Lung (tissue), 12 donors: Measurements from ENCODE around the gene ARGFX. TPM values are rescaled to one million over a fixed set of nuclear protein-coding genes. Genes with fewer than 3 reads are reported as not detected.
A peak's percentile ranks its signal among the peaks of the same experiment; 100 is the strongest.

Experiments
- ATAC-seq: fragments of 200-7000 bp; cut with Tn5 transposase; one replicate; pipeline ENCODE4 v1.9.1; 2020; ENCODE audit warnings: moderate number of reproducible peaks; ENCODE audit not compliant: insufficient read depth, low FRiP score
- DNase-seq, 3 donors: peaks; one replicate each; pipeline ENCODE4 v3.0.0-alpha.2; 2013 to 2017
- H3K27ac ChIP-seq, 2 donors: one replicate each; pipeline ENCODE4 v1.5.1; 2013; ENCODE audit warnings: mild to moderate bottlenecking in 2 of 2, moderate library complexity in 2 of 2, control low read depth in 1 of 2, inconsistent platforms in 1 of 2, low read depth in 1 of 2, low read length in 1 of 2
- H3K27me3 ChIP-seq, 3 donors: one replicate each; pipeline ENCODE4 v1.5.1; 2013; ENCODE audit warnings: low read length in 2 of 3; ENCODE audit not compliant: control insufficient read depth in 3 of 3, insufficient read depth in 3 of 3
- H3K36me3 ChIP-seq, 4 donors: one replicate each; pipeline ENCODE4 v1.5.1; 2013; ENCODE audit warnings: low read length in 4 of 4, mild to moderate bottlenecking in 1 of 4, moderate library complexity in 1 of 4; ENCODE audit not compliant: control insufficient read depth in 4 of 4, insufficient read depth in 4 of 4
- H3K4me1 ChIP-seq, 5 donors: one replicate each; pipeline ENCODE4 v1.5.1; 2013; ENCODE audit warnings: low read length in 5 of 5, mild to moderate bottlenecking in 2 of 5, moderate library complexity in 1 of 5; ENCODE audit not compliant: control insufficient read depth in 5 of 5, insufficient read depth in 5 of 5
- H3K4me3 ChIP-seq: one replicate; pipeline ENCODE4 v1.5.1; 2013; ENCODE audit warnings: mild to moderate bottlenecking, control low read depth, moderate library complexity
- H3K9ac ChIP-seq, 2 donors: one replicate each; pipeline ENCODE4 v1.5.1; 2013; ENCODE audit warnings: low read length in 2 of 2, control low read depth in 1 of 2; ENCODE audit not compliant: insufficient read depth in 1 of 2
- H3K9me3 ChIP-seq, 4 donors: one replicate each; pipeline ENCODE4 v1.5.1; 2013; ENCODE audit warnings: low read length in 3 of 4, mild to moderate bottlenecking in 1 of 4, moderate library complexity in 1 of 4; ENCODE audit not compliant: control insufficient read depth in 4 of 4, insufficient read depth in 3 of 4
- WGBS, 2 donors: extraction: QIAGEN DNeasy Blood & Tissue Kit; methylation state at CpG; one replicate each; pipeline ENCODE4 v1.1.7; 2013; 5-methylcytosine and 5-hydroxymethylcytosine counted together
- polyA plus RNA-seq, 2 donors: library from polyadenylated mRNA; stranded (reverse); fragments of 200-250 nt; gene quantifications; one replicate each; pipeline ENCODE4 v1.2.1, GENCODE V29; 2013
- total RNA-seq, 2 donors: library from RNA; depleted of rRNA in 1 of 2; stranded (reverse); fragments of >200 nt in 1 of 2; gene quantifications; one replicate each; pipeline ENCODE4 v1.2.1, GENCODE V29; 2014 to 2021
- TF ChIP-seq, protein P1 (sequence below): IDR thresholded peaks from 2 replicates; pipeline ENCODE4 v1.5.1; 2012; ENCODE audit warnings: mild to moderate bottlenecking; ENCODE audit errors: control extremely low read depth, extremely low read depth
- donor health status: control.
- donor health status: control.
- donor health status: Bipolar disorder and iron deficiency.
- donor health status: healthy.
- donor health status: DM: yes; HTN: yes; CAD: no.

The ARGFX gene
- total and polyA plus RNA-seq, 4 donors, result not detected

DNA sequence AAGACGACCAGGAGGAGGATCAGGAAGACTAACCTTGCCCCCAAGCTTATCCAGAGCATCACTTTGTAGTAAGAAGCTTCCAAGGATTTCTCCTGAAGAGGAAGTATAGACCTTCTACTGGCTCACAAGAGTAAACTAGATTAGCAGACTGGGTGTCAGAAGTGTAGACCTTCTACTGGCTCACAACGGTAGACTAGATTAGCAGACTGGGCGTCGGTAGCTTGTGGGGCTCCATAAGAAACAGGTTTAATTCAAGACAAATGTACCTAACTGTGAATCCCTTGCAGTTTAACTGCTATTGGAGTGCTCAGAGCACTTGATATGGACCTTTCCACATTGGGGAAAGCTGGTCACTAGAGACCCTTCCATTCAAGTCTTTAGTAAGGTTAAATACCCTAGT lies 38.4 kb downstream of the ARGFX start:
- Histone ChIP-seq H3K9ac (no peak overlapping the region), H3K27me3 (no peaks in the 10 kb centered on the region), H3K27ac (peak overlapping the region in 1 of 2 donors; percentile 23), H3K4me3 (no peak overlapping the region), H3K4me1 (peaks cover 0 to 22% (median 0%) of the 10 kb centered on the region in 5 donors), H3K36me3 (no peaks in the 10 kb centered on the region), H3K9me3 (no peaks in the 10 kb centered on the region)
- DNase-seq (no peak), ATAC-seq (no peak)
- TF ChIP-seq, protein P1, sequence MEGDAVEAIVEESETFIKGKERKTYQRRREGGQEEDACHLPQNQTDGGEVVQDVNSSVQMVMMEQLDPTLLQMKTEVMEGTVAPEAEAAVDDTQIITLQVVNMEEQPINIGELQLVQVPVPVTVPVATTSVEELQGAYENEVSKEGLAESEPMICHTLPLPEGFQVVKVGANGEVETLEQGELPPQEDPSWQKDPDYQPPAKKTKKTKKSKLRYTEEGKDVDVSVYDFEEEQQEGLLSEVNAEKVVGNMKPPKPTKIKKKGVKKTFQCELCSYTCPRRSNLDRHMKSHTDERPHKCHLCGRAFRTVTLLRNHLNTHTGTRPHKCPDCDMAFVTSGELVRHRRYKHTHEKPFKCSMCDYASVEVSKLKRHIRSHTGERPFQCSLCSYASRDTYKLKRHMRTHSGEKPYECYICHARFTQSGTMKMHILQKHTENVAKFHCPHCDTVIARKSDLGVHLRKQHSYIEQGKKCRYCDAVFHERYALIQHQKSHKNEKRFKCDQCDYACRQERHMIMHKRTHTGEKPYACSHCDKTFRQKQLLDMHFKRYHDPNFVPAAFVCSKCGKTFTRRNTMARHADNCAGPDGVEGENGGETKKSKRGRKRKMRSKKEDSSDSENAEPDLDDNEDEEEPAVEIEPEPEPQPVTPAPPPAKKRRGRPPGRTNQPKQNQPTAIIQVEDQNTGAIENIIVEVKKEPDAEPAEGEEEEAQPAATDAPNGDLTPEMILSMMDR, result no peak
- WGBS, 2 donors, result 94 to 95% methylated on average over 4 of the region's 4 CpGs

Other genes starting within 250 kb of the ARGFX start
- gene POLQ, start 22.0 kb upstream of the ARGFX start, total RNA-seq, result 1 to 10 TPM in 1 of 2 donors, under 1 TPM in 1; 0.80 to 2.1 TPM
- gene POLQ, start 22.0 kb upstream of the ARGFX start, polyA plus RNA-seq, result under 1 TPM; 0.16 to 0.22 TPM
- gene FBXO40, start 25.4 kb downstream of the ARGFX start, total RNA-seq, result under 1 TPM; 0.03 to 0.06 TPM
- not detected for gene FBXO40, start 25.4 kb downstream of the ARGFX start, polyA plus RNA-seq
- 100 to 1,000 TPM in 1 of 2 donors, 10 to 100 TPM in 1; 23.9 to 108 TPM for gene HCLS1, start 93.0 kb downstream of the ARGFX start, total RNA-seq
- gene HCLS1, start 93.0 kb downstream of the ARGFX start, polyA plus RNA-seq, result 100 to 1,000 TPM in 1 of 2 donors, 10 to 100 TPM in 1; 31.0 to 240 TPM
- 10 to 100 TPM; 49.9 to 92.8 TPM for gene GOLGB1, start 181.8 kb downstream of the ARGFX start, total RNA-seq
- gene GOLGB1, start 181.8 kb downstream of the ARGFX start, polyA plus RNA-seq, result 10 to 100 TPM; 11.6 to 12.3 TPM